Ascending aorta (tissue), 2 donors: ENCODE measurements around the gene UBA3. TPM values are rescaled to one million over a fixed set of nuclear protein-coding genes. Genes with fewer than 3 reads are reported as not detected.

Experiments used
- DNase-seq, 2 donors: peaks; one replicate each; pipeline ENCODE4 v3.0.0-alpha.2; 2019; ENCODE audit warnings: low spot score in 2 of 2
- H3K27ac ChIP-seq, 2 donors: fragments of 200-600 bp; sonication (generic); one replicate each; pipeline ENCODE4 v1.5.1; 2016 to 2017; ENCODE audit warnings: mild to moderate bottlenecking in 1 of 2
- H3K27me3 ChIP-seq: fragments of 200-600 bp; sonication (generic); one replicate; pipeline ENCODE4 v1.5.1; 2017
- H3K36me3 ChIP-seq, 2 donors: fragments of 200-600 bp; sonication (generic); one replicate each; pipeline ENCODE4 v1.5.1; 2016
- H3K4me1 ChIP-seq, 2 donors: fragments of 200-600 bp; sonication (generic); one replicate each; pipeline ENCODE4 v1.5.1; 2016 to 2017; ENCODE audit warnings: mild to moderate bottlenecking in 1 of 2
- H3K4me3 ChIP-seq, 2 donors: fragments of 200-600 bp; sonication (generic); one replicate each; pipeline ENCODE4 v1.5.1; 2016 to 2017; ENCODE audit warnings: mild to moderate bottlenecking in 1 of 2
- H3K9me3 ChIP-seq, 2 donors: fragments of 200-600 bp; sonication (generic); one replicate each; pipeline ENCODE4 v1.5.1; 2016
- CTCF ChIP-seq, 3 experiments: fragments of 200-600 bp in 2 of 3; fragments of 450-650 bp in 1 of 3; sonication (generic) in 2 of 3; IDR thresholded peaks; one replicate each; pipeline ENCODE4 v1.5.1; 2016 to 2019; ENCODE audit warnings: antibody characterized with exemption in 3 of 3, mild to moderate bottlenecking in 1 of 3, moderate library complexity in 1 of 3
- intact Hi-C: fragments of 100-400 bp; cut with DNase I; formaldehyde crosslinking; loops from one replicate; pipeline ENCODE4 v1.15.1; 2023
- total RNA-seq: library from RNA; depleted of rRNA; stranded (reverse); fragments of >200 nt; gene quantifications from one replicate; pipeline ENCODE4 v1.1.0, GENCODE V29; 2016

UBA3 gene
- total RNA-seq, 1 donor from 2014 or later = 18.2 TPM

- intact Hi-C loops = no loop called here
- H3K4me3 ChIP-seq = no peak overlapping the region
- no peak for TF ChIP-seq CTCF (IDR thresholded peaks at IDR 0.05)
- no peaks in the 10 kb centered on the region for H3K9me3 ChIP-seq
- H3K27me3 ChIP-seq = no peaks in the 10 kb centered on the region
- H3K27ac ChIP-seq = no peak overlapping the region
- H3K36me3 ChIP-seq = peaks cover 0 to 4% of the 10 kb centered on the region in 2 donors
- DNase-seq = no peak
- peaks cover 0 to 7% of the 10 kb centered on the region in 2 donors for H3K4me1 ChIP-seq
Observed at GRCh38 chr3:69110941-69111546, 30.9 kb upstream of the UBA3 start.

DNA sequence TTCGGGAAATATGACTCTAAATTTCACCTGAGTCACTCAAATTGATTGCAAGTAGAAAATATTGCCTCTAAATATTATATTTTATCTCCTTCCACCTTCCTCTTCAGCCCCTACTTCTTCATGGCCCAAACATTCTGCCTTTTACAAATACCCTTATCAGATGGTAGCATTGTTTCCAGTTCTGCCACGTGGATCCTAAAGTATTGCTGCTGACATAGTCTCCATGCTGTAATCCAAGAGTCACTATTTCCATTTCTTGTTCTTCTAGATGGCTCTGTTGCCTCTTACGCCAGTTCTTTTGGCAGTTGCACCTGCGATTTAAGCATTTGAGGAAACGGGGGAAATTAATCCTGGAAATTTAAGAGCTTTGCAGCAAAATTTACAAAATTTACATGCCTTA, 28.6 kb upstream of the UBA3 start:
- Histone ChIP-seq H3K27ac (no peak overlapping the region), H3K4me1 (peaks cover 0 to 13% of the 10 kb centered on the region in 2 donors), H3K9me3 (no peaks in the 10 kb centered on the region), H3K4me3 (no peak overlapping the region), H3K36me3 (peaks cover 11 to 23% of the 10 kb centered on the region in 2 donors), H3K27me3 (no peaks in the 10 kb centered on the region)
- no peak for DNase-seq
- no peak for TF ChIP-seq CTCF (IDR thresholded peaks at IDR 0.05)
- intact Hi-C loops = no loop called here

DNA sequence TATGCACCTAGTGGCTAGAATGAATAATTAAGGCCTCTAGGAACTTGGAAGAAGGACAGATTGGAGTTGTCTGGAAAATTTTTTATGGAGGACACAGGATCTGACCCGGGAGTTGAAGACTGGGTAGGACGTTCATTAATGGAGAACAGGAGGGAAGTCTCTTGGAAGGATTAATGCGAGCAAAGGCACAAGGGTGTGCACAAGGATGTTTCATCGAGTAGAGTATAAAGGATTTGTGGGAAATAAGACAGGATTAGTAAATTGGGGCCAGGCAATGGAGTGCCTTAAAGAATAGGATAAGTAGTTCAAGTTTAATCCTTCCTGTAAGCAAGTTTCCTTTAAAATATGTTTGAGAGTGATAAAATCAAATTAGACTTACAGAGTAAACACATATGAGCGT, 27.7 kb upstream of the UBA3 start:
- no peak for DNase-seq
- Histone ChIP-seq H3K27ac (no peak overlapping the region), H3K9me3 (no peaks in the 10 kb centered on the region), H3K27me3 (no peaks in the 10 kb centered on the region), H3K4me1 (peaks cover 0 to 13% of the 10 kb centered on the region in 2 donors), H3K36me3 (peaks cover 21 to 31% of the 10 kb centered on the region in 2 donors), H3K4me3 (no peak overlapping the region)
- TF ChIP-seq CTCF (IDR thresholded peaks at IDR 0.05) = no peak
- intact Hi-C loops = no loop called here

- Histone ChIP-seq H3K4me3 (no peak overlapping the region), H3K36me3 (peaks cover 39 to 44% of the 10 kb centered on the region in 2 donors), H3K9me3 (no peaks in the 10 kb centered on the region), H3K27me3 (no peaks in the 10 kb centered on the region), H3K27ac (no peak overlapping the region), H3K4me1 (peaks cover 0 to 15% of the 10 kb centered on the region in 2 donors)
- DNase-seq = no peak
- intact Hi-C loops = no loop called here
- no peak for TF ChIP-seq CTCF (IDR thresholded peaks at IDR 0.05)
Observed at GRCh38 chr3:69105320-69105719, 25.2 kb upstream of the UBA3 start.

DNA sequence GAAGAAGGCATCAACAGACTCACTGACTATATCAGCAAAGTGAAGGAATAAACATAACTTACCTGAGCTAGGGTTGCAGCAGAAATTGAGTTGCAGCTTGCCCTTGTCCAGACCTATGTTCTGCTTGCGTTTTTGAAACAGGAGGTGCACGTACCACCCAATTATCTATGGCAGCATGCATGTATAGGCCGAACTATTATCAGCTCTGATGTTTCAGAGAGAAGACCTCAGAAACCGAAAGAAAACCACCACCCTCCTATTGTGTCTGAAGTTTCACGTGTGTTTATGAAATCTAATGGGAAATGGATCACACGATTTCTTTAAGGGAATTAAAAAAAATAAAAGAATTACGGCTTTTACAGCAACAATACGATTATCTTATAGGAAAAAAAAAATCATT, 24.4 kb upstream of the UBA3 start:
- Histone ChIP-seq H3K27ac (no peak overlapping the region), H3K27me3 (no peaks in the 10 kb centered on the region), H3K4me1 (peaks cover 0 to 23% of the 10 kb centered on the region in 2 donors), H3K36me3 (peaks cover 39 to 50% of the 10 kb centered on the region in 2 donors), H3K4me3 (no peak overlapping the region), H3K9me3 (no peaks in the 10 kb centered on the region)
- no peak for TF ChIP-seq CTCF (IDR thresholded peaks at IDR 0.05)
- no peak for DNase-seq
- intact Hi-C loops = no loop called here

GRCh38 chr3:69103123-69103522, 23.0 kb upstream of the UBA3 start:
- DNase-seq = no peak
- intact Hi-C loops = no loop called here
- Histone ChIP-seq H3K36me3 (peaks cover 39 to 50% of the 10 kb centered on the region in 2 donors), H3K4me3 (no peak overlapping the region), H3K9me3 (no peaks in the 10 kb centered on the region), H3K4me1 (peaks cover 0 to 28% of the 10 kb centered on the region in 2 donors), H3K27ac (no peak overlapping the region), H3K27me3 (no peaks in the 10 kb centered on the region)
- no peak for TF ChIP-seq CTCF (IDR thresholded peaks at IDR 0.05)
